ENCODE results near the gene GAGE12J. TPM values are rescaled to one million over a fixed set of nuclear protein-coding genes. Genes with fewer than 3 reads are reported as not detected.

Gene GAGE12J
- total and polyA plus RNA-seq, 9 of the 15 experiments (the other 6 are each of a cell fraction or from before 2014, with no cell fraction given), result 0.20 to 0.84 (median 0.64) TPM; not detected in 5

DNA sequence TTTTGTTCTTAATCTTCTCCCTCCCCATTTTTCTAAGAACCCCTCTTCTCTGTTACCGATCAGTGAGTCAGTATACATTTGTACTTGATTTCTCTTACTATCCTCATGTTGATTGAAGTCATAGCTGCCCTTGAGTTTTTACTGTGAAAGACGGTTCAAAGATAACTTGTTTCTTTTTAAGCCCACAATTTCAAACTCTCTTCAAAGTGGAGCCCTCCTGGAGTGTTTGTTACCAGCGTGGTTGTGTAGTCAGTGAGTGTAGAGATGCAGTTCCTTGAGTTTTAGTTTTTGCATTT is 44.4 kb upstream of the GAGE12J start (continued):
- no peak for TF ChIP-seq POLR2B (IDR thresholded peaks at IDR 0.05; ENCODE audit: low read depth, partially characterized antibody)

DNA sequence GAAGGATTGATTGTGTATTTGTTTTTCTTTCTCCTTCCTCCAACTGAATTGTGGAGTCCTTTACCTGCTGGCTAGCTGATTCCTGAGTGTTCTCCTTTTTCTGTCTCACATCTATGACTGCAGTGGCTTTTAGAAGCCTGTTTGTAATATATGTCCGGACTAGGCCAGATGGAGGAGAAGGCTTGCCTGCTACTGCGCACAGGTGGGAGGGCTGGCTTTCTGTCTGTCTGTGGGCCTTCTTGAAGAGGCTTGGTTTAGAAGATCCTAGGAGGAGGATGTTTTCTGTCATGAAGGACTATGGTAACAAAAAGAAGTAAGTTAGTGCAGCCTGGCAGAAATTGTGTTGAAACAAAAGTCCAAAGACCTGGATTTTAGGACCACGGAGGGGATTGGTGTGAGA is 43.8 kb upstream of the GAGE12J start:
- FAIRE-seq, result no peak
- Histone ChIP-seq H3K9me1 (ENCODE audit: control insufficient read depth, insufficient read depth, low read length) (no peaks in the 10 kb centered on the region), H3K4me1 (replicated peaks in 1 of 2; ENCODE audit: control insufficient read depth in 2 of 2, insufficient read depth in 2 of 2, low read length in 2 of 2) (peaks cover 15% of the 10 kb centered on the region in 2 experiments; a peak in 3 of 5 replicates), H3K4me2 (ENCODE audit: insufficient read depth, low read length) (peak overlapping the region; percentile 1; the same call in 1 of the 2 replicates), H2AFZ (ENCODE audit: low read depth, low read length) (peak overlapping the region; percentile 44; the same call in 1 of the 2 replicates), H3K4me3 (no peak overlapping the region), H3K27ac (ENCODE audit: extremely low read depth, low read depth, low read length) (no peak overlapping the region), H3K9me3 (replicated peaks; ENCODE audit: control insufficient read depth, insufficient read depth, low read depth, low read length) (no peaks in the 10 kb centered on the region), H3K27me3 (ENCODE audit: control insufficient read depth in 2 of 2, insufficient read depth in 2 of 2, low read length in 2 of 2) (no peaks in the 10 kb centered on the region), H3K79me2 (ENCODE audit: control insufficient read depth, insufficient read depth, low read length) (peaks cover under 1% of the 10 kb centered on the region; the same call in 1 of the 3 replicates), H3K36me3 (ENCODE audit: control insufficient read depth, insufficient read depth, low read length) (no peaks in the 10 kb centered on the region), H4K20me1 (replicated peaks; ENCODE audit: control insufficient read depth, insufficient read depth, low read length) (no peaks in the 10 kb centered on the region), H3K9ac (ENCODE audit: insufficient read depth in 1 of 2, low read depth in 2 of 2, low read length in 2 of 2) (no peak overlapping the region)
- BruUV-seq (replicated peaks), result no TSS peak
- ATAC-seq, result no peak
- no peak for DNase-seq (ENCODE audit: extremely low read depth in 1 of 4, low spot score in 3 of 4)
- TF ChIP-seq BCL6 (CRISPR knock-in tag; IDR thresholded peaks at IDR 0.05), result no peak
- TF ChIP-seq ATF1 (CRISPR knock-in tag; IDR thresholded peaks at IDR 0.05), result no peak
- TF ChIP-seq ATF1 (tag; IDR thresholded peaks at IDR 0.05), result no peak
- TF ChIP-seq TCF3 (CRISPR knock-in tag; IDR thresholded peaks at IDR 0.05), result no peak
- TF ChIP-seq RBM22 (IDR thresholded peaks at IDR 0.05; ENCODE audit: low read depth, low read length, poor library complexity, severe bottlenecking), result no peak
- TF ChIP-seq ZNF785 (CRISPR knock-in tag; IDR thresholded peaks at IDR 0.05), result no peak
- TF ChIP-seq RUNX1 (IDR thresholded peaks at IDR 0.05; ENCODE audit: low read depth), result no peak
- no peak for TF ChIP-seq ZNF282 (CRISPR knock-in tag; IDR thresholded peaks at IDR 0.05)
- no peak for TF ChIP-seq ZBTB7A (IDR thresholded peaks at IDR 0.05; ENCODE audit: borderline replicate concordance, control insufficient read depth, low read depth, low read length)
- ChIA-PET CTCF (ENCODE audit: low intra/inter-chr PET ratio) (no interaction called here), POLR2A (no interaction called here)
- in situ Hi-C loops (cut with MboI) (no loop called here), intact Hi-C loops (cut with micrococcal nuclease) (no loop called here)
- WGBS (ENCODE audit: insufficient coverage, low coverage, missing lambda C conversion rate), result 29% methylated on average over 3 of the region's 3 CpGs

All from K562 (cell line).